Nucleus accumbens (tissue), 56 donors: ENCODE data around the gene TPSD1.
"Not testable (repeated sequence)": the region's sequence is repeated elsewhere in the genome, so short reads cannot be mapped to it uniquely, and the experiment has no call there.

ENCODE experiments used
- DNase-seq, 56 donors: peaks; one replicate each; lab custom pipeline; 2025; lab: John Stamatoyannopoulos, UW

Gene TPSD1

GRCh38 chr16:1238909-1239308, 17.0 kb upstream of the TPSD1 start:
- DNase-seq = peak in 1 of 56 donors; percentile 7

- not testable (repeated sequence) for DNase-seq
Measured at GRCh38 chr16:1239575-1239974, 16.3 kb upstream of the TPSD1 start.

- not testable (repeated sequence) for DNase-seq
Measured at GRCh38 chr16:1240436-1240835, 15.4 kb upstream of the TPSD1 start, which contains the start of gene TPSAB1. Gene TPSAB1, plus strand, starts transcription at chr16:1240705. Its CDS starts 234 bp downstream, at chr16:1240939.

DNA sequence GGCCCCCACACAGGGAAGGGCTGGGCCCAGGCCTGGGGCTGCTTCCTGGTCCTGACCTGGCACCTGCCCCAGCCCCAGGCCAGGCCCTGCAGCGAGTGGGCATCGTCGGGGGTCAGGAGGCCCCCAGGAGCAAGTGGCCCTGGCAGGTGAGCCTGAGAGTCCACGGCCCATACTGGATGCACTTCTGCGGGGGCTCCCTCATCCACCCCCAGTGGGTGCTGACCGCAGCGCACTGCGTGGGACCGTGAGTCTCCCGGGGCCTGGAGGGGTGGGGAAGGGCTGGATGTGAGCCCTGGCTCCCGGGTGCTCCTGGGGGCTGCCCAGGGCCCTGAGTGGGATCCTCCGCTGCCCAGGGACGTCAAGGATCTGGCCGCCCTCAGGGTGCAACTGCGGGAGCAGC, 14.8 kb upstream of the TPSD1 start:
- DNase-seq = not testable (repeated sequence)

DNA sequence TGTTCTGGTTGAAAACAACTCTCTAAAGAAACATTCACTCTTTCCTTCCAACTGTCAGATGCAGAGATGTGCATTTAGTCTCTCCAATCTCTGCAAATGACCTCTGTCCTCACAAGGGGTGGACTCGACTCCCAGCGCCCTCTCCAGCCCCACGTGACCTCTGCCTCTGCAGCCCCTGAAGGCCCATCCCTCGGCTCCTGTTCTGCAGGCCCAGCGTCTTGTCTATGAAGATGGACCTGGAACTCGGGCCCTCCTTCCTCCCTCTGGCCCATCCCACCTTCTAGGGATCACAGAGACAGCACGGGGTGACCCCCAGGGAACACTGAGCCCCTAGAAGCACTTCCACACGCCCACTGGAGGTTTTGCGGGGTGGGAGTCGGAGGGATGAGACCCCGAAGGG, 12.5 kb upstream of the TPSD1 start:
- not testable (repeated sequence) for DNase-seq

DNA sequence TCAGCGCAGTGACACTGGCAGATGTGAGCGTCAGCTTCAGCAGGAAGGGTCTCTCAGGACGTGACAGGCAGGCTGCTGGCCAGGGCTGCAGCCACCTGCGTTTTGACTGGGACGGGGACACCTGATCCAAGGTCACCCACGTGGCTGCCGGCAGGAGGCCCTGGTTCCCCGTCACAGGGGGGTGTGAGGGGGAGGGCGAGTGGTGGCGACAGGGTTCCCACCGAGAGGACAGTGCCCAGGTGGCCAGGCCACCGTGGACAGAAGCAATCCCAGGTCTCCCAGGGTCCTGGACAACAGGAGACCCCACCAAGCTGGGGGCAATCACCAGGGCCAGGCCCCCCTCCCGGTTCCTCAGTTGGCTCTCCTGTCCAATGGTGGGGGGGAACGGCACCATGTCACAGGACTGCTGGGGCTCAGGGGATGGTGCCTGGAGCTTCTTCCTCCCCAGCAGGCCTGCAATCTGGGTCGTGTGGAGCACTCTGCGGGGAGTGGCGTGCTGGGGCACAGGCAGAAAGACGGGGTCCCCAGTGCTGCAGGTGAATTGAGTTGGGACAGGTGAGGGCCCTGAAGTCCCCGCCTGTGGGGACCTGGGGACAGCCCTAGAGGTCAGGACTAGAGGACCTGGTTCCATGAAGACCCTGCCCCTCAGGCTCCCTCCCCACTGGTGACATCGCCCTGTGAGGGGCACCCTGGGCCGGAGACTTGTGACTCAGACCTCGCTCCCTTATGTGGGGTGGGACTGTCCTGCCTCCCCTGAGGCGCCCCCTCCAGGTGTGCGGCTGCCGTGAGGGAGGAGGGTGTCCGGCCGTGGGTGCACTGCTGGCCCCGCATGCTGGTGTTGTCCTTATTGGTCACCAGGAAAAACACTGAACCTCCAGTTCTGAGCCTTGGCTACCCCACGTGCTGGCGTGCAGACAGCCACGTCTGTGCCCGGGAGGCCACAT, 11.7 kb upstream of the TPSD1 start:
- DNase-seq = not testable (repeated sequence)

DNA sequence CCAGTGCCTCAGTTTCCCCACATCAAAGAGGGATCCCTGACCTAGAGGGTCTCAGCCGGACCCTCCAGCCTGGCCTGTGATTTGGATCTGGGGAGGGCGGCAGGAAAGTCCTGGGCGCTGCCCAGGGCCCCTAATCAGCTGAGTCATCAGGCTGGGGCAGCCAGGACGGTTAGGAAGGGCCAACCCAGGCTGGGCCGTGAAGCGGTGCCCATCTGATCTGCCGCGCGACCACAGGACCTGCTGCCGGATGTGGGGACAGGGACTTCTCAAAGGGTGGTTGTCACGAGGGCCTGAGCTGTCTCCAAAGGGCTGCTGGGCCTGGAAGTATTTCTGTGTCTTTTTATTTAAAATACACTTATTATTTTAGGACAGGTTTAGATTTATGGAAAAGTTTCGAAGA, 11.0 kb upstream of the TPSD1 start:
- no peak for DNase-seq

GRCh38 chr16:1245452-1246020, 10.3 kb upstream of the TPSD1 start:
- no peak for DNase-seq

- not testable (repeated sequence) for DNase-seq
Measured at GRCh38 chr16:1247903-1248537, 7.8 kb upstream of the TPSD1 start.

DNA sequence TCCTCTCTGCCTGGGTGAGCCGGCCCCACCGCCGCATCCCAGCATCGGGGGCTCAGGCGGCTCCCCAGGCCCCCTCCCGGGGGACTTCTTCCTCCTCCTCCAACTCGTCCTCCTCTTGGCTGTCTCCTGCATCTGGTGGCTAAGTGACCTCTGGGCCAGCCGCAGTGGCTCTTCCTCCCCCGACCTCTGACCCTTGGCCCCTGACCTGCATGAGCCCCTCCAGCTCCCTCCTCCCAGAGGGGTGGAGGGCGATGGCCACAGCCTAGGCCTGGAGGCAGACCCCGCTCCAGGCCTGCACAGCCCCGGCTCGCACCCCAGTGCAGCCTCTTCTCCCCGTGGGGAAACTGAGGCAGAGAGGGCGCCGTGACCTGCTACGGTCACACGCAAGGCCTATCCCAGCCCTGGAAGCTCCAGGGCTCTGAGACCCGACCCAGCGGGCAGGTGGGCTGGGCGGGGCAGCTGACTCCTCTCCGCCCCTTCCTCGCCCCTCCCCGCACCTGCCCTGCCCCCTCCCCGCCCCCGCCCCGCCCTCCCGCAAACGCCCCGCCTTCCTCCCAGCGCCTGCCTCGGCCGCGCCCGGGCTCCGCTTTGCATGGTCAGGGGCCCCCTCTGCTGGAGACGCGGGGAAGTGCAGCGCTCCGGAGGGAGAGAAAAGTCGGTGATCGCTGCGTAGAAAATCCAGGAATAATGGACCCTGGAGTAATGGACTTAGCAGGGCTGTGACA, 6.7 kb upstream of the TPSD1 start:
- DNase-seq = not testable (repeated sequence)

DNA sequence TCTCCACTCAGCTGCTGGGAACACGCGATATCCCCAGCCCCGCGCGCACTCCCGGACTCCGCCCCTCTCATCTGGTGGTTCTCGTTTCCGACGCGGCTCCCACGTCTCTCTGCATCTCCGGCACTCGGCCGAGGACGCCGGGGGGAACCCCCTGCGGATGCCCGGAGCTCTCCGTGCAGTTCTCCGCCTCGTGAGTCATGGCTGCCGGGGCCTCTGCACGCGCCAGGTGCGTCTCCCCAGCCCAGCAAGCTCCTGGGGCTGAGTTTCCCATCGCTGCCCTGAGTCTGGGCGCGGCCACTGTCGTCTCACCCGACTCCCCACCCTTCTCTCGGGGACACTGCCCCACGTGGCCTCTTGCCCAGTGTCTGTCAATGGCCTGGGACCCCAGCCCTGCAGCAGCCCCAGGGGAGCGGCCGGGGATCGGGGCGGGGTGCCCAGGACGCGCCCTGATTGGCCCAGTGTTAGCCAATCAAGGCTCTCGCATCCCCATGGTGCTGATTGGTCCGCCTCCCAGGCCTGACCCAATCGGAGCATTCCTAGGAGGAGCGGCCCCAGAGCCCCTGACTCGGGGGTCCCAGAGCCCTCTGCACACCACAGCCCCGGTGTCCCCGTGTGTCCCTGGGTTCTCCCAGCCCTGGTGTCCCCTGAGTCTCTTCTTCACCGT, 2.0 kb upstream of the TPSD1 start:
- not testable (repeated sequence) for DNase-seq

- DNase-seq = not testable (repeated sequence)
Measured at GRCh38 chr16:1254821-1255220, 1.0 kb upstream of the TPSD1 start.

- DNase-seq = not testable (repeated sequence)
Measured at GRCh38 chr16:1256296-1256873, 516 bp downstream of the TPSD1 start.

DNA sequence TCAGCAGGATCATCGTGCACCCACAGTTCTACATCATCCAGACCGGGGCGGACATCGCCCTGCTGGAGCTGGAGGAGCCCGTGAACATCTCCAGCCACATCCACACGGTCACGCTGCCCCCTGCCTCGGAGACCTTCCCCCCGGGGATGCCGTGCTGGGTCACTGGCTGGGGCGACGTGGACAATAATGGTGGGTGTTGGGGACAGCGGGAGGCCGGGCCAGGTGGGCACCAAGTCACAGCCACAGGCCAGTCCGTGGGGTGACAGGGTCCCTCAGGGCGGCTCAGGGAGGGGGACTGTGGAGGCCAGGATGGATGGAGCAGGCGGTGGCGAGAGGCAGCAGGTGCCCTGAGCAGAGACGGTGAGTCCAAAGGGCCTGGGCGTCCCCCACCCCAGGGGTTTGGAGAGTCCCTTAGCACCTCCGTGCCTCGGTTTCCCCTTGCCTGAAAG, 1.0 kb downstream of the TPSD1 start:
- no peak for DNase-seq

GRCh38 chr16:1257561-1258224, 1.8 kb downstream of the TPSD1 start:
- DNase-seq = no peak

DNA sequence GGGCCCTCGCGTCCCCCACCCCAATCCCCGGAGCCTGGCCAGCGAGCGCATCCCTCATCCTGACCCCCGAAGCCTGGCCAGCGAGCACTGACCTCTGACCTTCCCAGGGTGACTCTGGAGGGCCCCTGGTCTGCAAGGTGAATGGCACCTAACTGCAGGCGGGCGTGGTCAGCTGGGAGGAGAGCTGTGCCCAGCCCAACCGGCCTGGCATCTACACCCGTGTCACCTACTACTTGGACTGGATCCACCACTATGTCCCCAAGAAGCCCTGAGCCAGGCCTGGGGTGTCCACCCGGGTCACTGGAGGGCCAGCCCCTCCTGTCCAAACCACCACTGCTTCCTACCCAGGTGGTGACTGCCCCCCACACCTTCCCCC, 2.3 kb downstream of the TPSD1 start:
- DNase-seq = no peak

DNA sequence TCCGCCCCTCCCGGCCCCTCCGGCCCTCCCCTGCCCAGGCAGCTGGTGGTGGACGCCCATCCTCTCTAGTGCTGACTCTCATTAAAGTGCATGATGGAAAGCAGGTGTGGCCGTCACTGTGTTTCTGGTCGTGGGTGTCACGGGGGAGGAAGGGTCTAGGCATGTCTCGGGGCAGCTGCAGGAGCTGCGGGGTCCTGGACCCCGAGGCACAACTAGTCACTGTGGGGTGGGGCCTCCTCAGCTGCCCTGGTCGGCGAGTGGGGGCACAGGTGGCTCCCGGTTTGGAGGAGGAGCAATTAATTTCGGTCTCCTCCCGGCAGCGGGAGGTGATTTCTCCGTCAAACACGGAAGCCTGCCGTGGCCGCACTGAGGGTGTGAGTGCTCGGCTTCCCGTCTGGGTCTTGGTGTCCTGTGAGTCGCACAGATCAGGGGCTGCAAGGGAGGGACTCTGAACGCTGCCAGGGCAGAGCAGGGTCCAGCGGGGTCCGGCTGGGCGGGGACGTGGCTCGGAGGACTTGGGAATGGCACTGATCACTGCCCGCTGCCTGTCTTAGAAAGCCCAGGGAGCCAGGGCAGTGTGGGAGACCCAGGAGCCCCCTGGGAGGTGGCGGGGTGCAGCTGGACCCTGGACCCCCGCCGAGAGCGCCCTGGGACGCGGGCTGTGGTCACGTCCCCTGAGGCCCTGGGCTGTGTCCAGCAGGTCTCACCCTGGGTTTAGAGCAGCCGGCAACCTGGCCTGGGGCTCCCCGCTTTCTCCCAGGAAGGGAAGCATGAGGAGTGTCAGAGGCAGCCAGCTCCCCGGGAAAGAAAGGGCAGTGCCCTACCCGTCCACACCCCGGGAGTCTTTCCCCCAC, 3.3 kb downstream of the TPSD1 start:
- DNase-seq = no peak

DNA sequence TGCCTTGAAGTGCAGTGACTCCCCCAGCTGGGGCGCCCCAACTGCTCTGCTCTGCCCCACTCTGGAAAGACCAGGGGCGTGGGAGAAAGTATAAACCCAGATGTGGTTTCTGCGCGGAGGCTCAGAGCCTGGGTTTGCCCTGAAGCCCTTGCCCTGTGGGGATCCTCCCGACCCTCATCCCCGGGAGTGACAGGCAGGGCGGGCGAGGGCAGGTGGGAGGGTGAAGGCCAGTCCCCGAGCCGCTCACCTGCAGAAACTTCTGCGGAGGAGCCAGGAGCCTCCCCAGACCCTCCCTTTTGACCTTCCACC, 3.8 kb downstream of the TPSD1 start:
- DNase-seq = no peak
